ENCODE results near the gene PRIM2.
A peak's percentile ranks its signal among the peaks of the same experiment; 100 is the strongest.
"Not testable (repeated sequence)": the region's sequence is repeated elsewhere in the genome, so short reads cannot be mapped to it uniquely, and the experiment has no call there.

PRIM2 gene

DNA sequence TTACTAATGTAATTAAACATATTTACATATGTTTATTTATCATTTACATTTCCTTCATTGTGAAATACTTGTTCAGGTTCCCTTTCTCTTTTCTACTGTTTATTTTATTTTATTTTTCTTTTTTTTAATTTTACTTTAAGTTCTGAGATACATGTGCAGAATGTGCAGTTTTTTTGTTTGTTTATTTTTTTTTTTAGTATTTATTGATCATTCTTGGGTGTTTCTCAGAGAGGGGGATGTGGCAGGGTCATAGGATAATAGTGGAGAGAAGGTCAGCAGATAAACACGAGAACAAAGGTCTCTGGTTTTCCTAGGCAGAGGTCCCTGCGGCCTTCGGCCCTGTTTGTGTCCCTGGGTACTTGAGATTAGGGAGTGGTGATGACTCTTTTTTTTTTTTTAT, 8.7 kb upstream of the PRIM2 start:
- DNase-seq (ENCODE audit: low read depth in 2 of 2), result not testable (repeated sequence)

DNA sequence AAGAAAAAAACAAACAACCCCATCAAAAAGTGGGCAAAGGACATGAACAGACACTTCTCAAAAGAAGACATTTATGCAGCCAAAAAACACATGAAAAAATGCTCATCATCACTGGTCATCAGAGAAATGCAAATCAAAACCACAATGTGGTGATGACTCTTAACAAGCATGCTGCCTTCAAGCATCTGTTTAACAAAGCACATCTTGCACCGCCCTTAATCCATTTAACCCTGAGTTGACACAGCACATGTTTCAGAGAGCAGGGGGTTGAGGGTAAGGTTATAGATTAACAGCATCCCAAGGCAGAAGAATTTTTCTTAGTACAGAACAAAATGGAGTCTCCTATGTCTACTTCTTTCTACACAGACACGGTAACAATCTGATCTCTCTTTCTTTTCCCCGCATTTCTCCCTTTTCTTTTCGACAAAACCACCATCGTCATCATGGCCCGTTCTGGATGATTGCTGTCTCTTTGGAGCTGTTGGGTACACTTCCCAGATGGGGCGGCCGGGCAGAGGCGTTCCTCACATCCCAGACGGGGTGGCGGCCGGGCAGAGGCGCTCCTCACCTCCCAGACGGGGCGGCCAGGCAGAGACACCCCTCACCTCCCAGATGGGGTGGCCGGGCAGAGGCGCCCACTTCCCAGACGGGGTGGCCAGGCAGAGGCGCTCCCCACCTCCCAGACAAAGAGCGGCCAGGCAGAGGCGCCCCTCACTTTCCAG, 7.2 kb upstream of the PRIM2 start:
- DNase-seq (ENCODE audit: low read depth in 2 of 2), result not testable (repeated sequence)

DNA sequence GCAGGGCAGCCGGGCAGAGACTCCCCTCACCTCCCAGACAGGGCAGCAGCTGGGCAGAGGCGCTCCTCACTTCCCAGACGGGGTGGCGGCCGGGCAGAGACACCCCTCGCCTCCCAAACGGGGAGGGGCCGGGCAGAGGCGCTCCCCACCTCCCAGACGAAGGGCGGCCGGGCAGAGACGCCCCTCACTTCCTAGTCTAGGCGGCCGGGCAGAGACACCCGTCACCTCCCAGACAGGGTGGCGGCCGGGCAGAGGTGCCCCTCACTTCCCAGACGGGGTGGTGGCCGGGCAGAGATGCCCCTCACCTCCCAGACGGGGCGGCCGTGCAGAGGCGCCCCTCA, 6.6 kb upstream of the PRIM2 start:
- no peak for DNase-seq (ENCODE audit: low read depth in 2 of 2)

DNA sequence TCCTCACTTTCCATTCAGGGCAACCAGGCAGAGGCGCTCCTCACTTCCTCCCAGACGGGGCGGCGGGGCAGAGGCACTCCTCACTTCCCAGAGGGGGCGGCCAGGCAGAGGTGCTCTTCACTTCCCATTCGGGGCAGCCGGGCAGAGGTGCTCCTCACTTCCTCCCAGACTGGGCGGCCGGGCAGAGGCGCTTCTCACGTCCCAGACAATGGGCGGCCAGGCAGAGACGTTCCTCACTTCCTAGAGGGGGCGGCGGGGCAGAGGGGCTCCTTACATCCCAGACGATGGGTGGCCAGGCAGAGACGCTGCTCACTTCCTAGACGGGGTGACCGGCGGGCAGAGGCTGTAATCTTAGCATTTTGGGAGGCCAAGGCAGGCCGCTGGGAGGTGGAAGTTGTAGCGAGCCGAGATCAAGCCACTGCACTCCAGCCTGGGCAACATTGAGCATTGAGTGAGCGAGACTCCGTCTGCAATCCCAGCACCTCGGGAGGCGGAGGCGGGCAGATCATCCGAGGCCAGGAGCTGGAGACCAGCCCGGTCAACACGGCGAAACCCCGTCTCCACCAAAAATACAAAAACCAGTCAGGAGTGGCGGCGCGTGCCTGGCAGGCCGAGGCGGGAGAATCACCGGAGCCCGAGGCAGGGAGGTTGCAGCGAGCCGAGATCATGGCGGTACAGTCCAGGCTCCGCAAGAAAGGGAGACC, 6.0 kb upstream of the PRIM2 start:
- not testable (repeated sequence) for DNase-seq (ENCODE audit: low read depth in 2 of 2)

DNA sequence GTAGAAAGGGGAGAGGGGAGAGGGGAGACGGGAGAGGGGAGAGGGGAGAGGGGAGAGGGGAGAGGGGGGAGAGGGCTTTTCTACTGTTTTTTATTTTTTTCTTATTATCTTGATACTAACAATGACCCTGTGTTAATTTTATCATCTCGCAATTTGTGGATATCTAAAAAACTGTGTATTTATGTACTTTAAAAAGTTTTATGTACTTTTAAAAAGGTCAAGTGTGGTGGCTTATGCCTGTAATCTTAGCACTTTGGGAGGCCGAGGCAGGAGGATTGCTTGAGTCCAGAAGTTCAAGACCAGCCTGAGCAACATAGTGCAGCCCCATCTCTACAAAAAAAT, 5.5 kb upstream of the PRIM2 start:
- DNase-seq (ENCODE audit: low read depth in 2 of 2), result no peak

DNA sequence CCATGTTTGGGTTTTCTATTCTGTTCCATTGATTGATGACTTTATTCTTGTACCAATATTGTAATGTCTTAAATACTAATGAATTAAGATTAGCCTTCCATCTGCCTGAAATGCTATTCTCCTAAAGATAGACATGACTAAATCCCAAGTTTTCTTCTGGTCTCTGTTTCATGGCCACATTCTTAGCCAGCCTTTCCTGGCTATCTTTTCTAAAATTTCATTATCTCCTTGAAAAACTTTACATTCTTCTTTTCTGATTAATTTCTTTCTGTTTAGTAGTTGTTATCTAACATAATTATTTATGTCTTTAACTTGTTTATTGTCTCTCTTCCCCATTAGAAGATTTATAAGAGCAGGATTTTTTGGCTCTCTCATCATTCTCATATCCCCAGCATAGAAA, 4.4 kb upstream of the PRIM2 start:
- no peak for DNase-seq (ENCODE audit: low read depth in 2 of 2)

DNA sequence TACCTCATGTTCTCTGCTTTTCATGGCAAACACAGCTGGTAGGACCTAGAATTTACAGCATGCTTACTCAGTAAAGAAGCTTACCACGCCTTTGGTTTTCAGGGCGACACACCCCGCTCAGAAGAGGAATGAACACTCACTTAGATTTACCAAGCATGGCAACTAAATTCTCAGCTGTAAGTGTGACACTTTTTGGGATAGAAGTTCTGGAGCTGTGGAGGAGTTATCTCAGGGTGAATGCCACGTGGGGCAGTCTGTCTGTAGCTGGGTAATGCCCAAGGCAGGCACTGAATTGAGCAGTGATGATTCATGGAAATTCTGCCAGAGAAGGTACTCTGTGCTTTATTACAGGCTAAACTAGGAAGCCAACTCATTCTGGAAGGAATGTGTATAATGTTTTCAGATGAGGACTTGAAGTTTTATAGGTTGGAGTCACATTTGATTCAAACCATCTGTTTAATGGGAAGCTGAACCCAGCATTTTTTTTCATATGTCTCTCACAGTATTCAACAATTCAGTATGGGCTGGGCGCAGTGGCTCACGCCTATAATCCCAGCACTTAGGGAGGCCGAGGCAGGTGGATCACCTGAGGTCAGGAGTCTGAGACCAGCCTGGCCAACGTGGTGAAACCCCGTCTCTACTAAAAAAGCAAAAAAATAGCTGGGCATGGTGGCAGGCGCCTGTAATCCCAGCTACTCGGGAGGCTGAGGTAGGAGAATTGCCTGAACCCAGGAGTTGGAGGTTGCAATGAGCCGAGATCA, 3.5 kb upstream of the PRIM2 start:
- DNase-seq (ENCODE audit: low read depth in 2 of 2), result no peak

DNA sequence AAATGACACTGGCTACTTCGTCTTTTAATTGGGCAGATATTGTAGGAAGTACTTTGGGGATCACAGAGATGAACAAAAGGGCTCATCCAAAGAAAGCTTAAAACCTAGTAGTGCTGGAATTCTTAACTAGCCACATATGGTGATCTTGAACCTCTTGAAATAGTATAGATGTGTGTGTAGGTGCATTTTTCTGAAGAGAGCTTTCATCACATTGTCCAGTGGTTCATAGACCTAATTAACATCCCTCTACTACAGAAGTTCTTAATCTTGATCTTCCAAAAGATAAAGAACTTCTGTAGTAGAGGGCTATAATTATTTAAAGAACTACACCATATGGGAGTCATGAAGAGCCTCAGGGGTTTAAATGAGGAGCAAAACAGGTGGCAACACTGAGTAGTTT, 2.3 kb upstream of the PRIM2 start:
- DNase-seq (ENCODE audit: low read depth in 2 of 2), result no peak

DNA sequence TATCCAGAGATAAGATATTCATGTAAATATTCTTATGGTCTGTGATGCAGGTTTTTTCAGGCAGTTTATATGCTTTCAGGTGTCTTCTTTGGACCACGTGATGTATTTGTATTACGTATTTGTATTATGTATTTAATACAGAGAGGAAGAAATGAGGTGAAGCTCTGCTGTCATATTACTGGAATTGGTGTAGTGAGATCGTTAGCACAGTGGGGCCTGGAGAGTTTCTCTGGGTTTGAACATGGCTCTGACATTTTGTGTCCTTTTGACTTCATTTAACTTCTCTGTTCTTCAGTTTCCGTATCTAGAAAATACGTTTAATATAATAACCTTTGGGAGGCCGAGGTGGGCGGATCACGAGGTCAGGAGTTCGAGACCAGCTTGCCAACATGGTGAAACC, 1.6 kb upstream of the PRIM2 start:
- no peak for DNase-seq (ENCODE audit: low read depth in 2 of 2)

DNA sequence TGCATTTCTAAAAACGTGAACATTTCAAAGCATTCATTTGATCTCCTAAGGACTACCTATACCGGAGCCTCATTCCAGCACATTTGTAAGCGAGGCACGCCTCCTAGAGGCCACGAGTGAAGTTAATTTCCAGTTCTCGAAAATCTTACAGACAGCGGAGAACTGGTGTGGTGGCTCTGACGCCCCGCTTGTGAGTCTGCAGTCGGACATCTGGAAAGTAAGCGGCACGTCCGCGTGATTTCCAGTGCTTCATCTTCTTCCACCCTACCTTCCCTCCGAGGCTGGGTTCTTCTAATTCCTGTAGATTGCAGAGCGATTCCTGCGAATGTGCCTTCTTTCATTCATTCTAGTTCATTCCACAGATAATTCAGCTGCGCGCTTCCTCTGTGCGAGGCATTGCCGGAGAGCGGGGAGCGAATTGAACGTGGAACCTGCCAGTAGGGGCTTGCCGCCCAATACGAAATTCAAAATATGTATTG, 810 bp upstream of the PRIM2 start:
- DNase-seq (ENCODE audit: low read depth in 2 of 2), result peak; percentile 54 to 65

DNA sequence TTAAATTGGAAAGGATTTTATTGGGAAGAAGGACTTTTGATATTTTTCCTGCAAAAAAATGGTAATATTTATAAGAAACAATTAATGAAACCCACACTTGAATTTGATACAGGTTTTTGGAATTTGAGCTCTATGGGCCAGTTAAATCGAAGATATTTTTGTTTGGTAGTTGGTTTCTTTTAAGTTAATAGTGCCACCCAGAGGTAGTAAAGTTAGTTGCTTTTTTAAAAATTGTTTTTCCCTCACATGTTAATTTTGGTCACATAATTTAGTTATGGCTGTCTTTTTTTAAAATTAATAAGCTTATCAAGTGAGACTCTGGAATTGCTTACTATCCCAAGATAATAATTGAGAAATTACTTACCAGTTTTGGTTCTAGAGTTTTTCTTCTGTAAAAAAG, 7.1 kb downstream of the PRIM2 start:
- no peak for DNase-seq (ENCODE audit: low read depth in 2 of 2)

DNA sequence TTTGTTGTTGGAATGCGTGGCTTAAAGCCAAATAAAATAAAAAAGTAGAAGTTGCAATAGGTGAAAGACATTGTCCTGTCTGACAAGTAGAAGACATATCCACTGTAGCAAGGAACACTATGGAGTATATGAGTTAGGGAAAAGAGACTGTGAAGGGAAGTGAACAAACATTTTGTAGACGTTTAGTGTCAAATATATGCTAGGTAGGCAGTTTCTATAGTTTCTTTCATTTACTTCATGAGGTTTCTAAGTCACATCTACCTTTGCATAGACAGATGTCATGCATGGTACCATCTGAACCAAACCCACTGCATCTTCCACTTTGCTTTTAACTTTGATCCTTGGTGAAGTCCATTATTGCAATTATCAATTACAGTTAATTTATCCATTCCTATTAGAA, 9.9 kb downstream of the PRIM2 start:
- no peak for DNase-seq (ENCODE audit: low read depth in 2 of 2)

DNA sequence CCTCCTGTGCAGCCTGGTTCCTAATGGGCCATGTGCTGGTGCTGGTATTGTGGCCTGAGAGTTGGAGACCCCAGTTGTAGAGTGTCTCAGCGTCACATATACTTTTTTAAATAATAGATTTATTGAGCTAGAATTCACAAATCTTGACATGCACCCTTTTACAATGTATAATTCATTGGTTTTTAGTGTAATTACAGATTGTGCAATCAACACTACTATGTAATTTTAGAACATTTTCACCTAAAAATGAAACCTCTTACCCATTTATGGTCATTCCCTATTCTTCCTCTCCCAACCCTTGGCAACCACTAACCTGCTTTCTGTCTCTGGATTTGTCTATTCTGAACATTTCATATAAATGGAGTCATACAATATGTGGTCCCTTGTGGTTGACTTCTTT, 10.6 kb downstream of the PRIM2 start:
- DNase-seq (ENCODE audit: low read depth in 2 of 2), result no peak

DNA sequence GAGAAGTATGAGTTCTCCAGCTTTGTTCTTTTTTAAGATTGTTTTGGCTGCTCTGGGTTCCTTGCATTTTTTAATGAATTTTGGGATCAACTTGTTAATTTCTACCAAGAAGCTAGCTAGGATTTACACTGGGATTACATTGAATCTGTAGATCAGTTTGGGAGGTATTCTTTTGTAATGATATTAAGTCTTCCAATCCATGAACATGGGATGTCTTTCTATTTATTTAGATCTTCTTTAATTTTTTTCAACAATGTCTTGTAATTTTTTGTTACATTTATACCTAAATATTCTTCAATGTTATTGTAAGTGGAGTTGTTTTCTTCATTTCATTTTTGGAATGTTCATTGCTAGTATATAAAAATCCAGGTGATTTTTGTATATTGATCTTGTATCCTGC, 12.5 kb downstream of the PRIM2 start:
- no peak for DNase-seq (ENCODE audit: low read depth in 2 of 2)

DNA sequence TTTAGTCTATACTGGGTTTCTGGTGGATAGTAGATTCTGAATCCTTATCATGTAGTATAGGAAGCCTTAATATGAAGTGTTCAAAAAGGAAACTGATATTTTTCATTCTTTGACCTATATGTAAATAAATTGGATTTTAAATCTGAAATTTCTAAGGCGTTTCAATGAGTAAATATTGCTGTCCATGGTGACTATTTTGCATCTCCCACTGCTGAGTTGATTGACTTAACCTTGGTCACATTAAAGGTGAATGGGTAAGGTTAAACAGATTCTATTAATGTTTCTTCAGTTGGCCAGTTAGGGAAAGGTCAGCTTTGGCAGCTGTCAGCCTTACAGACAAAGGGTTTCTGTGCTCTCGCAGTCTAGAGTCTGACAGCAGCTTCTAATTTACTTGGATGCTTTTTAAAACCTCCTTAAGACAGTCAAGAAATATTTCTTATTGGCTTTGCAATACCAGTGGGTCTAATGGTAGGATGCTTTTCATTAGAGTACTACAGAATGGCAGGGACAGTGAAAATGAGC, 24.8 kb downstream of the PRIM2 start:
- no peak for DNase-seq (ENCODE audit: low read depth in 2 of 2)

DNA sequence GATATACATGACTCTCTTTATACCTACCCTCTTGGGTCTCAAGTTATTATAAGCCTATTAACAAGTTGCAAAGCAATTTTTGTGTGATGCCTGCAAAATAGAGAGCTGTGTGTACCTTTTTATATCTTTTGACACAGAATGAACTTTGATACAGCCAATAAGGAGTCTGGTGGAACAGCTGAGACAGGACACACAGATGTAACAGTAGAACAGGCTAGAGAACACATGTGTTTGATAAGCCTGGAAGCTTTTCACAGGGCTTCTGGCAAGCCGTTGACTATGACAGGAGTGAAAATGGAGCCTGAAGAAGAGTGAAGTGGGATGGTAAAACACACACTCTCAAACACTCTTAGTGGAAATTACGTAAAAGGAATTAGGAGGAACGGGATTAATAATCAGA, 25.9 kb downstream of the PRIM2 start:
- not testable (repeated sequence) for DNase-seq (ENCODE audit: low read depth in 2 of 2)

DNA sequence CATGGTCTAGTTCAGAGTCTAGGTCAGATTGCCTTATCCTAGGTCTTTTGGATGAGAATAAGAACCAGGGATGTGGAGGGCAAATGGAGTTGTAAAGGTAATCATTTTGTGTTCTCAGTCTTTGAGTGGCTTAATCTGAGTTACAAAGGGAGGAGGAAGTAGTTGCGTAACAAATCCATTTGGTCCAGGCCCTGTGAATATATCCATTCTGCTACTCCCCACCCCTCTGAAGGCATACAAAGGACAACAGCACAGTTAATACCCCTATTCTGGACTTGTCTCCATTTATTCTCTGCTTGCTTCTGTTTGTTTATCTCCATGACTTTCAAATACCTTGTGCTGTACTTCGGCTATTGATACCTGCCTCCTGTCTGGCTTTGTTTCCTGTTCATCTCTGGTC, 29.3 kb downstream of the PRIM2 start:
- DNase-seq (ENCODE audit: low read depth in 2 of 2), result not testable (repeated sequence)

DNA sequence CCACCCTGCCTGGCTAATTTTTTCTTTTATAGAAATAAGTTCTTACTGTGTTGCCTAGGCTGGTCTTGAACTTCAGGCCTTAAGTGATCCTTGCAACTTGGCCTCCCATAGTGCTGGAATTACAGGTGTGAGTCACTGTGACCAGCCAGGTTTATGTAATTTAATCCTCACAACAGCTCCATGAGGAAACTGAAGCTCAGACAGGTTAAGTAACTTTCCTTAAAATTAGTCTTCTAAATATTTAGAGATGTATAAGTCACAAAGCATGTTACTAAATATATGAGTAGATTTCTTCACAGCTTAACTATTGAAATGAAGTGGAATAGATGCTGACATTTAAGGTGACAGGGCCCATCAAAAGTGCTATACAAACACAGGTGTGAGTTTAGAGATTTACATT, 30.2 kb downstream of the PRIM2 start:
- DNase-seq (ENCODE audit: low read depth in 2 of 2), result not testable (repeated sequence)

DNA sequence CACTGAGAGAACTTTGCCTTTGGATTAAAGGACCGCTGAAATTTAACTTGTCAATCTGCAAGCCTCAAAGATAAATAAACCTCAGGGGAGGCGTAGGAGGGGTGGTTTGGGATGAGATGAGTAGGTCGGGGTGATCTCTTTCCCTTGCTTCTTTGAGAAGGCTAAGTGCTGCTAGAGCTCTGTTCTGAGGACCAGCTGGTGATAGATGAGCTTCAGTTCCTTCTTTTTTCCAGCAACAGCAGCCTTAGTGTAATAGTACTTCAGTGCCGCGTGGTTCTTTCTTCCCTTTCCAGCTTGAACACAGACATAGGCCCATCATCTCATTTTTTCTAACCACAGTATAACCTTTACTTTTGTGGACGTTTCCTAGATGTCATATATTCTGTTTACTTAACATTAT, 33.0 kb downstream of the PRIM2 start:
- DNase-seq (ENCODE audit: low read depth in 2 of 2), result not testable (repeated sequence)

DNA sequence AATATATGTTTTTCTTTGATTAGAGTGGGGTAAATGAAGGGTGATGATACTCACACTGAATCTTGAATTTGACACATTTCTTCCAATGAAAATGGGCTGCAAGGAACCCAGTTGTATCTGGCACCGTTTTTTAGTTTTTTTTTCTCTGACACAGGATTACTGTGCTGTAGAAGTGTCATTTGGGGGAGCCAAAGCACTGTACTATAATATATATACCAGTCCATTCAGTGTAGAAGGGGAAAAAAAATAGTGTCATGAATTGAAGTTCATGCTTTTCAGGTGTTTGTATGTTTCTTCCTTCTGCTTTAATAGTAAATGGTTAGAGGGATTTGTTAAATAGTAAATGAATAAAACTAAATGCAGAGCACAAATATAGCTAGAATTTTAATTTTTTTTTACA, 35.2 kb downstream of the PRIM2 start:
- DNase-seq (ENCODE audit: low read depth in 2 of 2), result not testable (repeated sequence)

DNA sequence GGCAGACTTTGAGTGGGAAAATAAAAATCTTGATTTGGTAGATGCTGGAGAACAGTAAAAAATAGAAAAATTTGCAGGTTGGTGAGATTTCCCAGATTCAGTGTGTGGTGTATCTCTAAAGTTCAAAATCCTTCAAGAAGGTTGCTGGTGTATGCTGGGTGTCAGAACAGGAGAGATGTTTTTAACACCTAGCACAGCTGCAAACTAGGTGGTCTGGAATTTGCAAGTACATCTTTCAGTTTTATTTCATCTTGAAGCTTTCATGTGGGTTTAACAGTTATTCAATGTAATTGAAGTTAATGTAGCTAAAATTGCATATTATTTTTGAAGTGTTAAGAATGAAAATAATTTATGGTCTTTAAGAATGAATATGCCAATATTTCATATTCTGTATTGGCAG, 40.9 kb downstream of the PRIM2 start:
- DNase-seq (ENCODE audit: low read depth in 2 of 2), result not testable (repeated sequence)

DNA sequence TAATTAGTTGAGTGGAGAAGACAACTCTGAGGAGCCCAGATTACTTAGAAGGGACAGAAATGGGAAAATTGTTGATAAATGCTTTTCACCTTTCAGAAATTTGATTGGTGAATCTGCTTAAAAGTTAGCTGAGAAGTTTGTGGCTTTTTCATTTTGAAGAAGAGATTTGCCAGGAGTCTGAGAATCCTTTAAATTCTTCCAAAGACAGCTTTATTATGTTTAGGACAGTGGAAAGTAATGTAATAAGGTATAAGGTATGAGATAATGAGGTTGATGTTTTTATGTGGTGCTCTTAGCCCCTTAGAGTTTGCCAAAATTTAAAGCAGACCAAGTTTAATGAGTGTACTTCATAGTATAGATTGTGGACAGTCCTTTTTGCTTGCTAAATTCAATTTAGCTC, 42.3 kb downstream of the PRIM2 start:
- not testable (repeated sequence) for DNase-seq (ENCODE audit: low read depth in 2 of 2)

DNA sequence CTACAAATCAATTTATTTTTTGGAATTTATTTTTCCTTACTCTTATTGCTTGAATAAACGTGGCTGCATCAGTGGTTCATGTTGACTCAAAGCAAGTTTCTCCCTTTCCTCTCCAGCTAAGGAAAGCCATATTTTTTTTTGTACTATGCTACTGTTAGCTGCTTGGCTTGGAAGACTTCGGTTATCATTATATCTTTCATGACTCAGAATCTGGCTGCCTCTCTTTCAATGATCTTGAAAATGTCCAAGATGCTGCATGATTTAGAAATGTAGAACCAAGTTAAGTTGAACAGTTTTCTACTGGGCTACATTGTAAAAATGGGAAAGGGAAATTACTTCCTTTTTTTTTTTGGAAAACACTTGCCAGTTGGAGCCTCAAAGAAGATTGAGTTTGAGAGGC, 44.9 kb downstream of the PRIM2 start:
- not testable (repeated sequence) for DNase-seq (ENCODE audit: low read depth in 2 of 2)
